ENCODE data around the gene NAIF1.

Gene NAIF1

DNA sequence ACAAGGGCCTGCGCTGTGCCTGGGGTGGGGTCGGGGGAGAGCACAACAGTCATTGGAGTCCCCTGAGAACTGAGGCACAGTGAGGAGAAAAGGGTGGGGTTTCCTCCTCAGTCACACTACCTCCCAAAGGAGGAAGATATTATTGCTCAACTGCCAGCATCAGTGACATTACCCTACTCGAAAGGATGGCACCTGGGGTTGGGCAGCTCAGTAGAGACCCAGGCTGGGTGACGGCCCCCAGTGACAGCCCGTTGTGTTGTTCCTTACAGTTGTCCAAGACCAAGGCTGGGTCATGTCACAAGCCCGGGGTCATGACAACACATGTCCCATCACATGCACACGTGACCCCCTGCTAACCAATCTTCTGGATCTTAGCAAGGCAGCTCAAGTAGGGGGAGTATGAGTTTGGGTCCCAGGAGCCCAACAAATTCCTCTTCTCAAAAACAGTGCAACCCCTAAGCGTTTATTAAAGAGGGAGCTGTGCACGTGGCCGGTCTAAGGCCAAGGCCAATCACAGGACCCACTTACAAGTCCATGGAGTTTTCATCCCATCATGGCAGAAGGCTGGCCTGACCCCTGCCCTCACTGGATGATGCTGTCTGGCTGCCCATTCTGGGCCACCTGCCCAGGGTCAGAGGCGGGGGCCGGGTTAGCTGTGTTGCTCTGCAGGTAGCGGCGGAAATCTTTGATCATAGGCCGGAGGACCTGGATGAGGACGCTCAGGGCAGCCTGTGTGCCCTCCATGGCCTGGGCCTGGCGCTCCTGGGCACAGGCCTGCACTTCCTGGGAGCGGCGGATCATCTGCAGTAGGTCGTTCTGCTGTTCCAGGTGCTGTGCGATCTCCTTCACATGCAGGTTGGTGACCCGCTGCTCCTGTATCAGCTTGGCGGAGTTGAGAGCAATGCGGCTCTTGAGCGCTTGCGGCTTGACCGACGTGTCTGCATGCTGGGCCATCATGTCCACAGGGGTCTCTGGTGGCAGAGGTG, 4.0 kb downstream of the NAIF1 start:
- TF ChIP-seq TAF1 (IDR thresholded peaks at IDR 0.05; ENCODE audit: borderline replicate concordance, insufficient read depth, low read length): no peak
- TF ChIP-seq SIN3A (IDR thresholded peaks at IDR 0.05; ENCODE audit: borderline replicate concordance, insufficient read depth, low read length): no peak
- no peak for TF ChIP-seq FOXP2 (optimal IDR thresholded peaks at IDR 0.05; ENCODE audit: borderline replicate concordance, extremely low read depth, extremely low read length, insufficient read depth)
- no peak for TF ChIP-seq REST (IDR thresholded peaks at IDR 0.05; ENCODE audit: insufficient read depth in 1 of 2, low read depth in 2 of 2, low read length in 2 of 2)
- no peak for TF ChIP-seq POLR2AphosphoS5 (IDR thresholded peaks at IDR 0.05; ENCODE audit: low read depth, low read length)

- no peak for TF ChIP-seq FOXP2 (optimal IDR thresholded peaks at IDR 0.05; ENCODE audit: borderline replicate concordance, extremely low read depth, extremely low read length, insufficient read depth)
- no peak for TF ChIP-seq TAF1 (IDR thresholded peaks at IDR 0.05; ENCODE audit: borderline replicate concordance, insufficient read depth, low read length)
- TF ChIP-seq POLR2AphosphoS5 (IDR thresholded peaks at IDR 0.05; ENCODE audit: low read depth, low read length): no peak
- TF ChIP-seq REST (IDR thresholded peaks at IDR 0.05; ENCODE audit: insufficient read depth in 1 of 2, low read depth in 2 of 2, low read length in 2 of 2): no peak
- no peak for TF ChIP-seq SIN3A (IDR thresholded peaks at IDR 0.05; ENCODE audit: borderline replicate concordance, insufficient read depth, low read length)
Observed at GRCh38 chr9:128062279-128062678, 4.8 kb downstream of the NAIF1 start.

GRCh38 chr9:128061275-128061960, 5.7 kb downstream of the NAIF1 start:
- TF ChIP-seq SIN3A (IDR thresholded peaks at IDR 0.05; ENCODE audit: borderline replicate concordance, insufficient read depth, low read length): no peak
- TF ChIP-seq TAF1 (IDR thresholded peaks at IDR 0.05; ENCODE audit: borderline replicate concordance, insufficient read depth, low read length): no peak
- TF ChIP-seq POLR2AphosphoS5 (IDR thresholded peaks at IDR 0.05; ENCODE audit: low read depth, low read length): no peak
- no peak for TF ChIP-seq FOXP2 (optimal IDR thresholded peaks at IDR 0.05; ENCODE audit: borderline replicate concordance, extremely low read depth, extremely low read length, insufficient read depth)
- no peak for TF ChIP-seq REST (IDR thresholded peaks at IDR 0.05; ENCODE audit: insufficient read depth in 1 of 2, low read depth in 2 of 2, low read length in 2 of 2)

- no peak for TF ChIP-seq REST (IDR thresholded peaks at IDR 0.05; ENCODE audit: insufficient read depth in 1 of 2, low read depth in 2 of 2, low read length in 2 of 2)
- no peak for TF ChIP-seq POLR2AphosphoS5 (IDR thresholded peaks at IDR 0.05; ENCODE audit: low read depth, low read length)
- no peak for TF ChIP-seq FOXP2 (optimal IDR thresholded peaks at IDR 0.05; ENCODE audit: borderline replicate concordance, extremely low read depth, extremely low read length, insufficient read depth)
- no peak for TF ChIP-seq TAF1 (IDR thresholded peaks at IDR 0.05; ENCODE audit: borderline replicate concordance, insufficient read depth, low read length)
- no peak for TF ChIP-seq SIN3A (IDR thresholded peaks at IDR 0.05; ENCODE audit: borderline replicate concordance, insufficient read depth, low read length)
Observed at GRCh38 chr9:128059365-128059983, 7.6 kb downstream of the NAIF1 start.

Measured in PFSK-1 (cell line).